HG03159 (cell line): ENCODE results near the gene AKR1A1.
"Not testable (repeated sequence)": the region's sequence is repeated elsewhere in the genome, so short reads cannot be mapped to it uniquely, and the experiment has no call there.

Experiments
- ATAC-seq: cut with Tn5 transposase; IDR thresholded peaks from one replicate; pipeline ENCODE4 v1.9.1; 2021; ENCODE audit warnings: mild to moderate bottlenecking, moderate library complexity; ENCODE audit not compliant: unreplicated experiment

AKR1A1 gene

DNA sequence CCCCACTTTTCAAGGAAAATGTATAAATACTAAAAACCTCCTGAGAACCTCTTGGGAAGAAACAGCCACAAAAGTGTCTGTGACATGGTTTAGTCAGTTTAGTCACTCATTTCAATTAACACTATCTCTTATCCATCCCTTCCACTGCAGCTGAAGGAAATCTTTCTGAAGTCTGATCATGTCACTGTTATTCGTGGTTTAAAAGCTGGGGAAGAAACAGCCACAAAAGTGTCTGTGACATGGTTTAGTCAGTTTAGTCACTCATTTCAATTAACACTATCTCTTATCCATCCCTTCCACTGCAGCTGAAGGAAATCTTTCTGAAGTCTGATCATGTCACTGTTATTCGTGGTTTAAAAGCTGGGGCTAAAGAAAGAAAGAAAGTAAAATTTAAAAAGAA is 27.1 kb upstream of the AKR1A1 start:
- ATAC-seq: not testable (repeated sequence)

DNA sequence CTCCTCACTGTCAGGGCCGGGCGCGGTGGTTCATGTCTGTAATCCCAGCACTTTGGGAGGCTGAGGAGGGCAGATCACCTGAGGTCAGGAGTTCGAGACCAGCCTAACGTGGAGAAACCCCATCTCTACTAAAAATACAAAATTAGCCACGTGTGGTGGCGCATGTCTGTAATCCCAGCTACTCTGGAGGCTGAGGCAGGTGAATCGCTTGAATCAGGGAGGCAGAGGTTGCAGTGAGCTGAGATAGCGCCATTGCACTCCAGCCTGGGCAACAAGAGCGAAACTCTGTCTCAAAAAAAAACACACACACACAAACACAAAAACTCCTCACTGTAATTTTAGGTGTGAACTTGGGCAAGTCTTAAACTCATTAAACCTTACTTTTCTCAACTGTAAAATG is 26.7 kb upstream of the AKR1A1 start:
- not testable (repeated sequence) for ATAC-seq

DNA sequence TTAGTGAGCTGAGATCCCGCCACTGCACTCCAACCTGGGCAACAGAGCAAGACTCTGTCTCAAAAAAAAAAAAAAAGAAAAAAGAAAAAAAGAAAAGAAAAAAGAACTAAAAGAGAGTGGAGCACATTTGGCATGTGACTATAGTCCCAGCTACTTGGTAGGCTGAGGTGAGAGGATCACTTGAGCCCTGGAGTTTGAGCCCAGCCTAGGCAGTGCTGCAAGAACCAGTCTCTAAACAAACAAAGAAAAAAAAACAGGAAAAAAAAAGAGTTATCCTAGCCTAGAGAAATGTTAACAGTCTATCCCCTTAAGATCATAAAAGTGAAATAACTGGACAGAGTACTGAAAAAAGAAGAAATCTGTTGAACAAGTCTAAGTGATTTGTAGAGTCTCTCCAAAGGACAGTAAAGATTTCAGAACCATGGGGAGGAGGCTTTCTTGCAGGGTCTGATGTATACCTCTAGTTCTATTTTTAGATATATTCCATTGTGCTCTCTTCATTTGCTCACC is 24.4 kb upstream of the AKR1A1 start:
- ATAC-seq: no peak

DNA sequence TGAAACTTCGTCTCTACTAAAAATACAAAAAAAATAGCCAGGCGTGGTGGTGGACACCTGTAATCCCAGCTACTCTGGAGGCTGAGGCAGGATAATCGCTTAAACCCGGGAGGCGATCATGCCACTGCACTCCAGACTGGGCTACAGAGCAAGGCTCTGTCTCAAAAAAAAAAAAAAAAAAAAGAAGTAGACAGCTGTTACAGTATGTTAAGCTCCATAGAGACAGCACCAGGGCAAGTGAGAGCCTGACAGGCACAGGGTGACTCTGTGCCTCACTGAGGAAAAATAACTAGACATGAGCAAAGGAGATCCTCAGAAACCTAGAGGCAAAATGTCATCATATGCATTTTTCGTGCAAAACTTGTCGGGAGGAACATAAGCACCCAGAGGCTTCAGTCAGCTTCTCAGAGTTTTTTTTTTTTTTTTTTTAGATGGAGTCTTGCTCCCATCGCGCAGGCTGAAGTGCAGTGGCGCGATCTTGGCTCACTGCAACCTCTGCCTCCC is 19.9 kb upstream of the AKR1A1 start:
- no peak for ATAC-seq

DNA sequence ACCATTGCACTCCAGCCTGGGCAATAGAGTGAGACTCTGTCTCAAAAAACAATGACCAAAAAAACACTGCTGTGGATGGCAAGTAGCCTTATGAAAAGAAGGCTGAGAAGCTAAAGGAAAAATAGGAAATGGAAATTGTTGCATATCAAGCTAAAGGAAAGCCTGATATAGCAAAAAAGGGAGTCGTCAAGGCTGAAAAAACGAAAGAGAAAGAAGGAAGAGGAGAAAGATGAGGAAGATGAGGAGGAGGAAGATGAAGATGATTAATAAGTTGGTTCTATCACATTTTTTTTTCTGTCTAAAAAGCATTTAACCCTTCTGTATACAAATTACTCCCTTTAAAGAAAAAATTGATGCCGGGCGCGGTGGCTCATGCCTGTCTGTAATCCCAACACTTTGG is 18.8 kb upstream of the AKR1A1 start:
- ATAC-seq: no peak

DNA sequence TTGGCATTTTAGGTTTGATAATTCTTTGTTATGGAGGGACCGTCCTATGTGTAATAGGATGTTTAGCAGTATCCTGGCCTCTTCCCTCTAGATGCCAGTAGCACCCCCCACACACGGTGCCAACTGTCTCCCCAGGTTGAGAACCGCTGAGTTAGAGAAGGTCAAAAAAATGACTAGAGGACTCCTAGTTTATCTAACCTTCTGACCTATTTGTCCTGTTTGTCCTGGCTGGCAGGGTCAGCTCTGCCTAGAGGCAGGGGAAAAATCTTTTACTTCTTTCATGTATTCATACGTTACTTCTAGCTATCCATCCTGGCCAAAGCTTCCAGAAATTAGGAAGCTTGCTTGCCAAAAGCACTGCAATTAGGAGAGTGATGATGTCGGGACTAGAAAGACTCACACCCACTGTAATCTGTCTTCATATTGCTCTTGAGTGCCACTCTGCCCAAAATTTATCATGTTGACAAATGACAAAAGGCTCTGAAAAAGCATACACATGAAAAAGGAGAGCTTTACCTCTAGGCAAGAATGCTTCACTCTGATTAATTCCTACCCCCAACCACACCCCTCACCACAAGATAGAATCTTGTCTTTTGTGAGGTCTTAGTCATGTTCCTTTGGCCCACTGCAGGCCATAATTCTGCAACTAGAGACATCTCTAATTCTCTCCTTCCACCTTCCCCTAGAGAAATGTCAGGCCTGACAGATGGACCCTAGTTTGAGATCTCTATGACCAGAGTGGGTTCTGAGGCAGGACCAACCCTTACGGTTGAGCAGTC is 14.4 kb upstream of the AKR1A1 start:
- ATAC-seq: no peak

DNA sequence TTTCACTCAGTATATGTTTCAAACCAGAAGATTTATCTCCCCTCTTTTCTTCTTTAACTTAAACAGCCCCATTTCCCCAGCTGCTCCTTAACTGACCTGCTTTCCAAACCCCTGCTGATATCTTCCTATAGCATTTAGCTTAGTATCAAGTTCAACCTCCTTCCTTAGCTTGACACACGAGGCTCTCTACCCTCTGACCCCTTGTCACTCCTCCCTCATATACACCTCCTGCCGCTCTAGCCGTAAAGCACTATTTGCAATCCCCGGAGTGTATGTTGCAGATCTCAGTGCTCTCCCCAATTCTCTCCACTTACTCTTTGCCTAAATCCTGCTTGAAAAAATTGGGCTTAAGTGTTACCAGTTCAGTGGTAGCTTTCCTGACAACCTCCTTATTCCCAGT is 13.7 kb upstream of the AKR1A1 start:
- no peak for ATAC-seq

DNA sequence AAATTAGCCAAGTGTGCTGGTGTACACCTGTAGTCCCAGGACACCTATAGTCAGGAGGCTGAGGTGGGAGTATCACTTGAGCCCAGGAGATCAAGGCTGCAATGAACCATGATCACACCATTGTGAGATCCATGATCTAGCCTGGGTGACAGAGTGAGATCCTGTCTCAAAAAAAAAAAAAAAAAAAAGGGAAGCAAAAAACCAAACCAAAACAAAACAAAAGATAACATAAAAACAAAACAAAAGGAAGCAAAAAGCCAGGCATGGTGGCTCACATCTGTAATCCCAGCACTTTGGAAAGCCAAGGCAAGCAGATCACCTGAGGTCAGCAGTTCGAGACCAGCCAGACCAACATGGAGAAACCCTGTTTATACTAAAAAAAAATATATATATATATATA is 9.4 kb upstream of the AKR1A1 start:
- no peak for ATAC-seq

DNA sequence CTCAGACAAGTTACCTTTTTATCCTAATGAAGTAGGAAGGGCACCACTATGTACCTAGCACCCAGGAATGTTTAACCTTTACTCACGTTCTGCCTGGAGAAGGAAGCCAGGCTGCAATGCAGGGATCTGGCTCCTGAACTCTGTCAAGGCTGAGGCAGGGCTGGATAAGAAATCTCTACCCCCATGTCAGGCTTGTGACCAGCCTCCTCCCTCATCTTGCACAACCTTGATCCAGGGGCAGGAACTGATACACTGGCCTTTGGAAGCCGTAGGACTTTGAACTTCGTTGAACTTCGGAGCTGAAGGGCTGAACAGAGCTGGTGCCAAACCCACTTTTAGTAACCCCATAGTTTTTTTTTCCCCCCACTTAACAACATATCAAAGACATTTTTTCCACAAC is 8.0 kb upstream of the AKR1A1 start:
- ATAC-seq: no peak

DNA sequence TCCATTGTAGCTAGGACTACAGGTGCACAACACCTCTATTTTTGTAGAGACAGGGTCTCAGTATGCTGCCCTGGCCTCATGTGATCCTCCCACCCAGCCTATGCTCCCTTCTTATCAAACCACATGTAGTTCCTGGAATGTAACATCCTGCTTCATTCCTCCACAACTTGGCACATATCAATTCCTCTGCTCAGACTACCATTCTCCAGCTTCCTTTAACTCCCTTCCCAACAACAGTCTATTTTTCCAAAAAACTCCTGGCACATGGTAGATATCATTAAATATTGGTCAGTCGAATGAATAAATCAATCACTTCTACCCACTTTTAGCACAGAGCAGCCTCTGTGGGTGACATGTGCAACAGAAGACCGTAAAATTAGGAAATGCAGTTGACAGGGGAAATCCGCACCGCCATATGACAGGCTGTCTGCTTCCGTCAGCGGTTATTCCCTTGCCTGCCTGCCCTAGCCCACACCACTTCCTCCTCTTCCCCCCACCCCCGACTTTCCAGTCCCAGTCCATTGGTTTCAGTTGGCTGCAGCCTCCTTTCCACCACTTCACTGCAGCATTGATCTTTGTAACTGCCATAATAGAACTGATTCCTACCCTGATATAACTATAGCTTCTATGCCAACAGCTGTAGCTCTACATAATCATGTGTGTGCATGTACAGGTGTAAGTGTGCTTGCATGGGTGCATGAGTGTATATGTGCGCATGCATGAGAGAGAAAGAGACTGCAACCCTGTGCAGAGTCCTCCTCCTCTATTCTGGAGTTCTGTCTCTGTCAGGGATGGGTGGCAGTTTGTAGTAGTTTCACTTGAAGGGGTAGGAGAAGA is 6.8 kb upstream of the AKR1A1 start:
- ATAC-seq: no peak

DNA sequence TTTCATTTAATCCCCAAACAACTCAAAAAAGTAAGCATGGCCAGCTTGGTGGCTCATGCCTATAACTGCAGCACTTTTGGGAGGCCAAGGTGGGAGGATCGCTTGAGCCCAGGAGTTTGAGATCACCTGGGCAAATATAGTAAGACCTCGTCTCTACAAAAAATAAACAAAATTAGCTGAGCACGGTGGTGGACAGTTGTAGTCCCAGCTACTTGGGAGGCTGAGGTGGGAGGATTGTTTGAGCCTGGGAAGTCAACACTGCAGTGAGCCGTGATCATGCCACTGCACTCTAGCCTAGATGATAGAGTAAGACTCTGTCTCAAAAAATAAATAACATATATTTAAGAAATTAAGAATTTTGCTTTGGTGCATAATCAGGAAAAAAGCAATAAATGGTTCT is 6.1 kb upstream of the AKR1A1 start:
- no peak for ATAC-seq

DNA sequence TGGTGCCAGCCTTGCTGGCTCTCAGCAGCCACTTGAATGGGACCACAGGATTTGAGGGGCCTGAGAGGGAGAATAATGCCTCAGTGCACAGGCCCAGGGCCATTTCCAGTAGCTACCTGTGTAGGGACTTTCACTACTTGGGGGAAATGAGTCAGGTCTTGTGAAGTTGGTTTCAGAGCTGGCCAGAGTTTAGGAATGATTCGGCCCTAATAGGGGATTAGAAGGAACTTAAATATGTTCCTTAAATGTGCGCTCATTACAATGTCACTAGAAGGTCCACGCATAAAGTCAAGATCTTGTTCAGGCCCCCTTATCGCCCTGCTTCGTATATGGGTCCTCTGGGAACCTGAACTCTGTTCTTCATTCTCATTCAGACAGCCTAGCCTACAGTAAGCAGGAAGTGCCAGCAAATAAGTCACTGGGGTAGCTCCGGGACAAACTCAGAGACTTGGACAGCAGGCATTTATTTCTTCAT is 5.6 kb upstream of the AKR1A1 start:
- ATAC-seq: peak; percentile 50

DNA sequence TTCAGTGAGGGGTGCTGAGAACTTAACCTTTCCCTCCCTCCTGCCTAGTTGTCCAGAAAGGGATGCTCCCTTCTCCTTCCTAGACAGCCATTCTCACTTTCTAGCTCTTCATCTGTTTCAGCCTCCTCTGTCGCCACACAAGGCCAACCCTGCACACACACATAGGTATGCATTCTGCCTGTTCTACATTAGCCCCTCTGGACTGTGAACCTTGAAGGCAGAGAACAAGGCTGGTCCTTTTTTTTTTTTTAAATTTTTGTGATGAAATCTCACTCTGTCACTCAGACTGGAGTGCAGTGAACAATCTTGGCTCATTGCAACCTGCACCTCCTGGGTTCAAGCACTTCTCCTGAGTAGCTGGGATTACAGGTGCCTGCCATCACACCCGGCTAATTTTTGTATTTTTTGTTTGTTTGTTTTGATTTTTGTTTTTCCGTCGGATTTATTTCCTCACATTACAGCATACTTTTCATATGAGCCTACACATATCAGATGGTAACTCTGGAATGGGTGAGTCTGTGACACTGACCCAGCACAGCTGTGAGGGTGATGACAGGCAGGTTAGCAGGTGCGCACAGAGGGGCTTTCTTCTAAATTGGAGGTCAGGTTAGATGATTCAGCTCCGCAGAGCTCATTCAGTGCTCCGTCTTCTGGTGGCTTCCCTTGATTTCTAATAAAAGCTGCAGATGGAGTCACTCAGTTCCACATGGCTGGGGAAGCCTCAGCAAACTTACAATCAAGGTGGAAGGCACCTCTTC is 4.9 kb upstream of the AKR1A1 start:
- ATAC-seq: peak; percentile 16

DNA sequence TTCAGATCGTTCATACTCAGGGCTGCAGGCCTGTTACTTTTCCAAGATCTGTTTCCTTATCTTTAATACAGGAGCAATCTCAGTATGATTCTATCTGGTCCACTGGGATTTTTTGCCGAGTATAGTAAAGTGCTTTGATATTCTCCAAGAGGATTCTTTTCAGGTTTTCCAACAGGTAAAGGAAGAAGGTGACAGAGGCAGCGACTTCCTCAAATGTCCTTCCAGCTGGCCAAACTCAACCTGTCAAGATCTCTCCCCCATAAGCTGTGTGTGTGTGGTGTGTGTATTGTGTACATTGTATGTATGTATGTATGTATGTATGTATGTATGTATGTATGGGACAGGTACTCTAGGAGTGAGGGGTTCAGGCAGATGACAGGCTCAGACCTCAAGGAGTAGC is 1.1 kb downstream of the AKR1A1 start:
- ATAC-seq: no peak

DNA sequence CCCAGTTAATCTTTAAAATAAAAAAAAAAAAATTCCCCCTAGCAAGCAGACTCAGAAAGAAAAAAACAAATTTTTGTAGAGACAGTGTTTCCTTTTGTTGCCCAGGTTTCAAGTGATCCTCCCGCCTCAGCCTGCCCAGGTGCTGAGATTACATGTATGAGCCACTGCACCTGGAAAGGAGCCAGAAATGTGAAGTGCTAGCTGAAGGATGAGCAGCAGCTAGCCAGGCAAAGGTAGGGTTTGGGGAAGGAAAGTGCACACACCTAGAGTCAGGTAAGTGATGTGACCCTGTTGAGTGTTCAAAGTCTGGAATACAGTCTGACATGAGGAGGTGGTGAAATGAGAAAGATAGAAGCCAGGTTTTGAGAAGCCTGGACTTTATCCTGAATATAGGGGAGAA is 1.7 kb downstream of the AKR1A1 start:
- ATAC-seq: no peak

DNA sequence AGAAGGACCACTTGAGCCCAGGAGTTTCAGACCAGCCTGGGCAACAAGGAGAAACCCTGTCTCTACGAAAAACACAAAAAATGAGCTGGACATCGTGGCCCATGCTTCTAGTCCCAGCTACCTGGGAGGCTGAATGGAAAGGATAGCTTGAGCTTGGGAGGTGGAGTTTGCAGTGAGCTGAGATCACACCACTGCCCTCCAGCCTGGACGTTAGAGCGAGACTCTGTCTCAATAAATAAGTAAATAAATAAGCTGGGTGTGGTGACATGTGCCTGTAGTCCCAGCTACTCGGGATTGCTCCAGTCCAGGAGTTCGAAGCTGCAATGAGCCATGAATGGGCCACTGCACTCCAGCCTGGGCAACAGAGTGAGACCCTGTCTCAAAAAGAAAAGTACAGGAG is 3.6 kb downstream of the AKR1A1 start:
- ATAC-seq: no peak

DNA sequence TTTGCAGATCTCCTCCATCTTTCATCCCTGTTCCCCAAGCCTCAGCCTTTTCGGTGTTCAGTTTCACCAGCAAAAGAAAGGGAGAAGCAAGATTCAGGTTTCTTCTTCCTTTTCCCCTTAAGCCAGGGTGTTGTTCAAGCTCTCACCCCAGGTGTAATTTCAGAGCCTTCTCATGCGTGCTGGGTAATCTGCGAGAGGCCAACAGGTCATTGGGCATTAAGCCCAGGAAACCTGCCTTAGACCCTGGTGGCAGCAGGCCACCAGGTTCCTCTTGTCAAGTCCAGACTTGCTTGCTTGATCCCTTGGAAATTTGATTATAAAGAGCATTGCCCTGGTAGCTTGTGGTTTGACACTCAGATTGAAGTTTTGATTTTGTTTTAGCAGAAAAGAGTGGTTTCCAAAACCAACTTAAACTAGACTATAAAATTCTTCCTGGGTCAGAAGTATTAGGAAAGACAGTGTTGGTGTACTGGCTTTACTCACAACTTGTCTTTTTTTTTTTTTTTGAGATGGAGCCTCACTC is 6.9 kb downstream of the AKR1A1 start:
- no peak for ATAC-seq

DNA sequence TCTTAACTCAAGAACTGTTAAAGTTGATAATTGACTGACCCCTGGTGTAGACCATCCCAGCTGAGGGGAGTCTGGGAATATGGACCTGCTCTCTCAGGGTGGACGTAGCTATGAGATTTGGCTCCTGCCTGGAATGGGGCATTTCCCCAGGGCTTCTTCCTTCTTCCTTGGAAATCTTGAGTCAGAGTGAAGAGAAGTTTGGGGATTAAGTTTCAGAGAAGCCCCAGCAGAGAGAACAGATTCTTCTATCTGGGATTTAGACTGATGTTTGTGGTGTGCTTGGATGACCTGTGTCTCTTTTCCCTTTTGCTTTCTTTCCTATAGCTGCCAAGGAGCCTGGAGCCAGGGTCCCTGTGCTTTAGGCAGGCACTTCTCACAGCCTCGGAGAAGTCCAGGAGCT is 13.2 kb downstream of the AKR1A1 start:
- ATAC-seq: no peak

DNA sequence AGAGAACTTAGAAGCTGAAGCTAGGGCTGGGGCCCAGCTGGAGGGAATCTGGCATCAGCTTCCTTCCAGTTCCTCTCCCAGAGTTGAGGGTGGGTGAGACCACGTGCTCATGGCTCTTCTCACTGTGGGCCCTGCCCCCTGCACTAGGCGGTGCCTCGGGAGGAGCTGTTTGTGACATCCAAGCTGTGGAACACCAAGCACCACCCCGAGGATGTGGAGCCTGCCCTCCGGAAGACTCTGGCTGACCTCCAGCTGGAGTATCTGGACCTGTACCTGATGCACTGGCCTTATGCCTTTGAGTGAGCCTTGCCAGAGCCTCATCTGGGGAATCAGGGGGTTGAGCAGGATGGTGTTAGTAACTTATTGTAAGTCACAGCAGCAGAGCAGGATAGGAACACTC is 16.1 kb downstream of the AKR1A1 start:
- no peak for ATAC-seq

DNA sequence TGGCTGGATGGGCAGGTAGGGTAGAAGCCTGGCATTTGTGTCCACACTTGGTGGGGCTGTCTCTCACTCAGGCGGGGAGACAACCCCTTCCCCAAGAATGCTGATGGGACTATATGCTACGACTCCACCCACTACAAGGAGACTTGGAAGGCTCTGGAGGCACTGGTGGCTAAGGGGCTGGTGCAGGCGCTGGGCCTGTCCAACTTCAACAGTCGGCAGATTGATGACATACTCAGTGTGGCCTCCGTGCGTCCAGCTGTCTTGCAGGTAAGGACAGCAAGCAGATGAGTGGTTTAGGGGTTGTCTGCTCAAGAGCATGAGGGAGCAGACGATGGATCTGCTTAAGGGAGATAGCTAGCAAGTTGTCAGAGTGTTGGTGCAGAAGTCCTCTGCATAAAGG is 17.3 kb downstream of the AKR1A1 start:
- no peak for ATAC-seq

DNA sequence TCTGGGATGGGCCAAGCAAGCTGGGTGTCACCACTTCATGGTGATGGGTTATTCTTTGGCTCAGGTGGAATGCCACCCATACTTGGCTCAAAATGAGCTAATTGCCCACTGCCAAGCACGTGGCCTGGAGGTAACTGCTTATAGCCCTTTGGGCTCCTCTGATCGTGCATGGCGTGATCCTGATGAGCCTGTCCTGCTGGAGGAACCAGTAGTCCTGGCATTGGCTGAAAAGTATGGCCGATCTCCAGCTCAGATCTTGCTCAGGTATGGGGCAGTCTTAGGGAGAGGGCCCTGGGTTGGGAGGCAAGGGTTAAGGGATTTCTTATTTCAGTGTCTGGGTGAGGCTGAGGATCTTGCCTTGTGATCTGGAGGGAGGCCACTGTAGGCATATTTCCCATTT is 17.8 kb downstream of the AKR1A1 start:
- ATAC-seq: no peak
